ENCODE data around the gene SEPTIN10. TPM values are rescaled to one million over a fixed set of nuclear protein-coding genes. Genes with fewer than 3 reads are reported as not detected.

Gene SEPTIN10
- 113 TPM for total RNA-seq (2021; ENCODE audit: unreplicated experiment)
- polyA plus RNA-seq (2012), result 76.0 and 78.6 TPM in 2 replicates
- percentile 95 among the genes with signal in this experiment for Bru-seq, nascent RNA
- BruChase-seq, experiment 1, labeled RNA remaining after a 6-hour chase, result percentile 92 among the genes with signal in this experiment
- BruChase-seq, experiment 2, labeled RNA remaining after a 2-hour chase, result percentile 92 among the genes with signal in this experiment
- long read RNA-seq, transcript SEPT10-205 (10 exons, 1,605 nt), result minor isoform, 7 of 300 reads
- long read RNA-seq, transcript SEPT10-202 (11 exons, 3,071 nt), result major isoform, 174 of 300 reads
- long read RNA-seq, transcript SEPT10-203 (10 exons, 2,719 nt), result minor isoform, 27 of 300 reads
- long read RNA-seq, partial matches to known transcripts, result 23 of 300 reads
- long read RNA-seq, other reads (novel, unspliced or antisense), result 68 of 300 reads

DNA sequence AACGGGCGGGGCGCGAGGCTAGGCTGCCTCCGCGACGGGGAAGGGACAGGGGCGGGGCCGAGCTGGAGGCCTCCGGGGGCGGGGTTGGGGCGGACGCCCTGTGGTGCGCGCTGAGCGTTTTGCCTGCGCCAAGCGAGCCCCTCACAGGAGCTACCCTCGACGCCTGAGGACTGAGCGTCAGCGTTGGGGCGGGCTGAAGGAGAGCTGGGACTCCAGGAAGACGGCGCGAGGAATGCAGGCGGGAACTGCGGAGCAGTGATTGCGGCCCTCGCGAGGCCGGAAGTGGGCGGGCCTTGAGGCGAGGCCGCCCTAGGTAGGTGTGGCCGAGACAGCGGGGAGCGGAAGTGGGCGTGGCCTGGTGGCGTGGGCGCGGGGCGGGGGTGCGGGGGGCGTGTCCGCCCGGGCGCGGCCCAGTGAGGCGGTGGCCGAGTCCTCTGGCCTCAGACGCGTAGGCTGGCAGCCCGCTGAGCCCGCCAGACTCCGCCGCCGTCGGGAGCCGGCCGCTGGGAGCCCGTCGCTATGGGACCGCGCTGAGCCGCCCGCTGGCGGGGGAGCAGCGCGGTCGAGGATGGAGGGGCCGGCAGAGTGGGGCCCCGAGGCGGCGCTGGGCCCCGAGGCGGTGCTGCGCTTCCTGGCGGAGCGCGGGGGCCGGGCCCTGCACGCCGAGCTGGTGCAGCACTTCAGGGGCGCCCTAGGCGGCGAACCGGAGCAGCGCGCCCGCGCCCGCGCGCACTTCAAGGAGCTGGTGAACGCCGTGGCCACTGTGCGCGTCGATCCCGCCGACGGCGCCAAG lies at the start of gene SEPTIN10, which contains the start of gene SOWAHC:
SEPTIN10 (minus strand) TSS at position 45 of the 793 bp plus-strand sequence. CDS start 139 bp downstream, outside the sequence.
SOWAHC (plus strand) TSS at position 443 of the 793 bp plus-strand sequence; CDS start at position 569, 126 bp downstream.
- Histone ChIP-seq H3K9me2 (ENCODE audit: insufficient read depth) (no peaks in the 10 kb centered on the region; the same call in 1 of the 2 replicates), H3K27ac (ENCODE audit: low read depth, low read length) (peak within 1 kb of the TSS; percentile 78), H3K9ac (ENCODE audit: low read length) (peak within 1 kb of the TSS; percentile 98), H3K36me3 (ENCODE audit: control insufficient read depth in 1 of 2, insufficient read depth in 2 of 2, low read length in 2 of 2) (no peaks in the 10 kb centered on the region), H3K79me2 (ENCODE audit: insufficient read depth, low read length) (peaks cover 67% of the 10 kb centered on the region), H3K4me1 (ENCODE audit: control insufficient read depth in 1 of 2, insufficient read depth in 2 of 2, low read length in 2 of 2) (peaks cover 29 to 51% of the 10 kb centered on the region in 2 experiments), H2AFZ (ENCODE audit: low read depth, low read length, poor library complexity, severe bottlenecking) (no peak within 1 kb of the TSS), H3K9me3 (ENCODE audit: control insufficient read depth in 1 of 2, insufficient read depth in 1 of 2, low read depth in 1 of 2, low read length in 2 of 2) (no peaks in the 10 kb centered on the region), H3K4me3 (replicated peaks in 1 of 2; ENCODE audit: low read depth in 1 of 2, low read length in 2 of 2) (peak within 1 kb of the TSS; percentile 92 to 98), H4K20me1 (ENCODE audit: insufficient read depth) (0 out of 2 replicates have a peak, but pooled peaks cover 3% of the 10 kb centered on the region), H3K27me3 (ENCODE audit: insufficient read depth, low read length) (no peaks in the 10 kb centered on the region), H3K4me2 (ENCODE audit: low read length) (peak within 1 kb of the TSS; percentile 94)
- no TSS peak for BruUV-seq (replicated peaks)
- intact Hi-C loops (cut with micrococcal nuclease), result loop anchor here (1.0 to 5.0 kb wide), 2 partner anchors 67 to 122 kb away; no protein-coding TSS in a partner anchor
- RAD21 ChIA-PET (ENCODE audit: low non-redundant PET in 1 of 2, low total read pairs in 2 of 2, uncharacterized antibody in 2 of 2, unreplicated experiment in 2 of 2), result no interaction called here
- POLR2A ChIA-PET, result interaction anchor here (1.1 to 2.5 kb wide), 4 partner anchors 8 to 98 kb away, joined by 3 to 10 read pairs (median 5); no protein-coding TSS in a partner anchor
- CTCF ChIA-PET, result interaction anchor here (1.2 to 1.3 kb wide), 2 partner anchors 68 to 121 kb away, joined by 4 to 5 read pairs; no protein-coding TSS in a partner anchor
- ATAC-seq (peak; percentile 91), DNase-seq (ENCODE audit: low read depth, low spot score) (peak; percentile 97)
- TF ChIP-seq, protein P1, sequence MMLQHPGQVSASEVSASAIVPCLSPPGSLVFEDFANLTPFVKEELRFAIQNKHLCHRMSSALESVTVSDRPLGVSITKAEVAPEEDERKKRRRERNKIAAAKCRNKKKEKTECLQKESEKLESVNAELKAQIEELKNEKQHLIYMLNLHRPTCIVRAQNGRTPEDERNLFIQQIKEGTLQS (IDR thresholded peaks at IDR 0.05), result no peak
- TF ChIP-seq SIN3A (IDR thresholded peaks at IDR 0.05; ENCODE audit: low read depth) (peak; percentile 85), CTCF (IDR thresholded peaks at IDR 0.05 in 2 of 3, conservative IDR thresholded peaks at IDR 0.05 in 1 of 3; ENCODE audit: borderline replicate concordance in 1 of 3, insufficient read depth in 1 of 3, low read depth in 2 of 3, low read length in 2 of 3) (no peak), ZFX (IDR thresholded peaks at IDR 0.05) (peak; percentile 65), POLR2AphosphoS5 (IDR thresholded peaks at IDR 0.05; ENCODE audit: low read depth, low read length) (peak; percentile 98), CBX3 (IDR thresholded peaks at IDR 0.05; ENCODE audit: low read depth) (peak; percentile 95; the same call in 1 of the 2 replicates), ZBTB33 (IDR thresholded peaks at IDR 0.05; ENCODE audit: extremely low read depth, insufficient replicate concordance, low read length) (peak; percentile 89), MAX (IDR thresholded peaks at IDR 0.05) (peak; percentile 95), ZNF274 (IDR thresholded peaks at IDR 0.05; ENCODE audit: low read depth, low read length) (no peak), YY1 (IDR thresholded peaks at IDR 0.05; ENCODE audit: extremely low read depth, insufficient replicate concordance, low read depth, low read length) (no peak), EGR1 (IDR thresholded peaks at IDR 0.05; ENCODE audit: low read depth) (peak; percentile 97), POLR2A (IDR thresholded peaks at IDR 0.05; ENCODE audit: borderline replicate concordance, extremely low read depth, insufficient read depth, insufficient read length) (peak; percentile 51), ELF1 (IDR thresholded peaks at IDR 0.05; ENCODE audit: borderline replicate concordance, low read depth) (peak; percentile 76; the same call in 1 of the 2 replicates), SP1 (IDR thresholded peaks at IDR 0.05; ENCODE audit: low read depth) (peak; percentile 92), EZH2phosphoT487 (IDR thresholded peaks at IDR 0.05; ENCODE audit: borderline replicate concordance) (no peak)
